Stimulated activated CD4-positive, alpha-beta T cell treated with anti-CD3 and anti-CD28 coated beads, Interleukin-4, amount 100 ng/mL, for 24 hours (primary cell): ENCODE data around the gene CHST10.
"Not testable (repeated sequence)": the region's sequence is repeated elsewhere in the genome, so short reads cannot be mapped to it uniquely, and the experiment has no call there.

ENCODE experiments used
- DNase-seq: peaks from one replicate; pipeline ENCODE4 v3.0.0-alpha.2; 2020

Gene CHST10

GRCh38 chr2:100391735-100392515 is 25.5 kb downstream of the CHST10 start:
- no peak for DNase-seq

GRCh38 chr2:100390001-100390940 is 27.2 kb downstream of the CHST10 start:
- DNase-seq: no peak

GRCh38 chr2:100388703-100389102 is 28.8 kb downstream of the CHST10 start:
- no peak for DNase-seq

GRCh38 chr2:100383954-100384353 is 33.5 kb downstream of the CHST10 start:
- no peak for DNase-seq

- DNase-seq: no peak
Observed at GRCh38 chr2:100383306-100383705, 34.2 kb downstream of the CHST10 start.

GRCh38 chr2:100381240-100381639 is 36.2 kb downstream of the CHST10 start:
- peak; percentile 75 for DNase-seq

- no peak for DNase-seq
Observed at GRCh38 chr2:100380681-100381080, 36.8 kb downstream of the CHST10 start.

- no peak for DNase-seq
Observed at GRCh38 chr2:100376836-100377235, 40.6 kb downstream of the CHST10 start.

GRCh38 chr2:100367163-100367562 is 50.3 kb downstream of the CHST10 start:
- DNase-seq: no peak

GRCh38 chr2:100365434-100365833 is 52.0 kb downstream of the CHST10 start:
- no peak for DNase-seq

- DNase-seq: not testable (repeated sequence)
Observed at GRCh38 chr2:100362269-100362668, 55.2 kb downstream of the CHST10 start.

GRCh38 chr2:100359576-100359975 is 57.9 kb downstream of the CHST10 start:
- no peak for DNase-seq

GRCh38 chr2:100358554-100358953 is 58.9 kb downstream of the CHST10 start:
- no peak for DNase-seq

- no peak for DNase-seq
Observed at GRCh38 chr2:100352521-100352920, 64.9 kb downstream of the CHST10 start.

- DNase-seq: no peak
Observed at GRCh38 chr2:100350661-100351185, 66.7 kb downstream of the CHST10 start.

GRCh38 chr2:100345144-100345543 is 72.3 kb downstream of the CHST10 start:
- DNase-seq: not testable (repeated sequence)

- DNase-seq: no peak
Observed at GRCh38 chr2:100344433-100344832, 73.0 kb downstream of the CHST10 start.

GRCh38 chr2:100342466-100342865 is 75.0 kb downstream of the CHST10 start:
- not testable (repeated sequence) for DNase-seq
